WTC11 (cell line): ENCODE measurements around the gene GAB2.

Experiments used
- CREB1 ChIP-seq: sonication (generic); formaldehyde crosslinking; IDR thresholded peaks from 2 replicates; pipeline ENCODE4 v1.8.0; 2023; ENCODE audit warnings: mild to moderate bottlenecking, missing genetic modification reagents
- CTCF ChIP-seq: fragments of 200-600 bp; IDR thresholded peaks from 2 replicates; pipeline ENCODE4 v1.8.0; 2022; ENCODE audit warnings: antibody characterized with exemption
- MAX ChIP-seq: sonication (generic); formaldehyde crosslinking; IDR thresholded peaks from 2 replicates; pipeline ENCODE4 v1.8.0; 2022; ENCODE audit warnings: mild to moderate bottlenecking, missing genetic modification reagents
- MLX ChIP-seq: sonication (generic); formaldehyde crosslinking; IDR thresholded peaks from 2 replicates; pipeline ENCODE4 v1.8.1; 2023; ENCODE audit warnings: mild to moderate bottlenecking, missing genetic modification reagents, moderate library complexity
- RELA ChIP-seq: sonication (generic); formaldehyde crosslinking; IDR thresholded peaks from 2 replicates; pipeline ENCODE4 v1.8.1; 2022; ENCODE audit warnings: missing genetic modification reagents, mild to moderate bottlenecking, borderline replicate concordance
- RORB ChIP-seq: fragments of 250-450 bp; sonication (Bioruptor Pico); IDR thresholded peaks from 2 replicates; pipeline ENCODE4 v1.9.0; 2021; ENCODE audit warnings: mild to moderate bottlenecking
- TEAD1 ChIP-seq: sonication (generic); formaldehyde crosslinking; IDR thresholded peaks from 2 replicates; pipeline ENCODE4 v1.8.0; 2022; ENCODE audit warnings: mild to moderate bottlenecking, missing genetic modification reagents
- USF2 ChIP-seq: sonication (generic); formaldehyde crosslinking; IDR thresholded peaks from 2 replicates; pipeline ENCODE4 v1.8.1; 2023; ENCODE audit warnings: mild to moderate bottlenecking, missing genetic modification reagents, moderate library complexity

GRCh38 chr11:78363024-78363619 lies 54.5 kb downstream of the GAB2 start:
- TF ChIP-seq USF2 (CRISPR knock-in tag): no peak
- TF ChIP-seq MLX (CRISPR knock-in tag): no peak
- no peak for TF ChIP-seq RELA (CRISPR knock-in tag)
- no peak for TF ChIP-seq CREB1 (CRISPR knock-in tag)
- TF ChIP-seq MAX (CRISPR knock-in tag): no peak
- no peak for TF ChIP-seq CTCF
- no peak for TF ChIP-seq TEAD1 (CRISPR knock-in tag)
- no peak for TF ChIP-seq RORB (CRISPR knock-in tag)
